ENCODE data around the gene FXYD3.

FXYD3 gene

GRCh38 chr19:35115177-35115951, at the start of gene FXYD3:
Gene FXYD3, plus strand, starts transcription at chr19:35115823. Its CDS starts 3,554 bp downstream, at chr19:35119377.
- DNase-seq = no peak

- DNase-seq = no peak
Observed at GRCh38 chr19:35066121-35066520, 49.5 kb upstream of the FXYD3 start.

GRCh38 chr19:35066691-35067563, 48.7 kb upstream of the FXYD3 start:
- peak; percentile 32 for DNase-seq

GRCh38 chr19:35068941-35069634, 46.5 kb upstream of the FXYD3 start:
- no peak for DNase-seq

GRCh38 chr19:35069696-35070095, 45.9 kb upstream of the FXYD3 start:
- no peak for DNase-seq

- DNase-seq = no peak
Observed at GRCh38 chr19:35070471-35070870, 45.2 kb upstream of the FXYD3 start.

- DNase-seq = no peak
Observed at GRCh38 chr19:35073516-35073915, 42.1 kb upstream of the FXYD3 start.

GRCh38 chr19:35073941-35074340, 41.7 kb upstream of the FXYD3 start:
- no peak for DNase-seq

GRCh38 chr19:35074426-35075201, 41.0 kb upstream of the FXYD3 start:
- no peak for DNase-seq

GRCh38 chr19:35075202-35076025, 40.2 kb upstream of the FXYD3 start:
- no peak for DNase-seq

- no peak for DNase-seq
Observed at GRCh38 chr19:35076026-35076370, 39.6 kb upstream of the FXYD3 start.

GRCh38 chr19:35076657-35077056, 39.0 kb upstream of the FXYD3 start:
- DNase-seq = no peak

GRCh38 chr19:35077411-35078223, 38.0 kb upstream of the FXYD3 start:
- no peak for DNase-seq

GRCh38 chr19:35079826-35080225, 35.8 kb upstream of the FXYD3 start:
- DNase-seq = no peak

- DNase-seq = no peak
Observed at GRCh38 chr19:35080613-35081170, 34.9 kb upstream of the FXYD3 start.

- DNase-seq = no peak
Observed at GRCh38 chr19:35081201-35081600, 34.4 kb upstream of the FXYD3 start.

- DNase-seq = no peak
Observed at GRCh38 chr19:35083691-35084508, 31.7 kb upstream of the FXYD3 start.

GRCh38 chr19:35084509-35084762, 31.2 kb upstream of the FXYD3 start:
- no peak for DNase-seq

- DNase-seq = no peak
Observed at GRCh38 chr19:35085947-35086346, 29.7 kb upstream of the FXYD3 start.

GRCh38 chr19:35086455-35086854, 29.2 kb upstream of the FXYD3 start:
- no peak for DNase-seq
